ENCODE results near the gene MS4A3.

GRCh38 chr11:60111793-60112192 is 55.3 kb downstream of the MS4A3 start:
- TF ChIP-seq EP300 (IDR thresholded peaks at IDR 0.05) (no peak), RARB (CRISPR knock-in tag; IDR thresholded peaks at IDR 0.05) (no peak), CHD4 (IDR thresholded peaks at IDR 0.05; ENCODE audit: borderline replicate concordance) (no peak), RAD21 (conservative IDR thresholded peaks at IDR 0.05 in 1 of 2, IDR thresholded peaks at IDR 0.05 in 1 of 2) (no peak), CTCF (IDR thresholded peaks at IDR 0.05) (no peak)

Data from A549 (cell line).